ENCODE data around the gene BCAS3. TPM values are rescaled to one million over a fixed set of nuclear protein-coding genes. Genes with fewer than 3 reads are reported as not detected.

The BCAS3 gene
- total RNA-seq, 1 experiment from 2014 or later, result 26.3 TPM

GRCh38 chr17:61314368-61315078 is 636.9 kb downstream of the BCAS3 start:
- Histone ChIP-seq H3K27me3 (ENCODE audit: insufficient read depth, low read length) (no peaks in the 10 kb centered on the region), H4K20me1 (ENCODE audit: insufficient read depth) (no peaks in the 10 kb centered on the region), H3K9ac (ENCODE audit: low read length) (no peak overlapping the region), H3K4me2 (ENCODE audit: low read length) (no peak overlapping the region), H3K36me3 (ENCODE audit: control insufficient read depth in 1 of 2, insufficient read depth in 2 of 2, low read length in 2 of 2) (no peaks in the 10 kb centered on the region), H2AFZ (ENCODE audit: low read depth, low read length, poor library complexity, severe bottlenecking) (no peak overlapping the region), H3K4me1 (ENCODE audit: control insufficient read depth in 1 of 2, insufficient read depth in 2 of 2, low read length in 2 of 2) (no peaks in the 10 kb centered on the region), H3K79me2 (ENCODE audit: insufficient read depth, low read length) (no peaks in the 10 kb centered on the region), H3K4me3 (replicated peaks in 1 of 2; ENCODE audit: low read depth in 1 of 2, low read length in 2 of 2) (no peak overlapping the region), H3K9me3 (ENCODE audit: control insufficient read depth in 1 of 2, insufficient read depth in 1 of 2, low read depth in 1 of 2, low read length in 2 of 2) (no peaks in the 10 kb centered on the region), H3K9me2 (ENCODE audit: insufficient read depth) (no peaks in the 10 kb centered on the region), H3K27ac (ENCODE audit: low read depth, low read length) (no peak overlapping the region)
- 0 out of 6 replicates have a peak, but pooled peaks of 1 of the 3 experiments have one; percentile 8 for TF ChIP-seq CTCF (IDR thresholded peaks at IDR 0.05 in 2 of 3, conservative IDR thresholded peaks at IDR 0.05 in 1 of 3; ENCODE audit: borderline replicate concordance in 1 of 3, insufficient read depth in 1 of 3, low read depth in 2 of 3, low read length in 2 of 3)
- TF ChIP-seq FOSL1 (IDR thresholded peaks at IDR 0.05; ENCODE audit: low read depth), result no peak
- intact Hi-C loops (cut with micrococcal nuclease), result no loop called here
- ChIA-PET RAD21 (ENCODE audit: low non-redundant PET in 1 of 2, low total read pairs in 2 of 2, uncharacterized antibody in 2 of 2, unreplicated experiment in 2 of 2) (no interaction called here), CTCF (interaction anchor here (1.4 kb wide), 1 partner anchor 343 kb away, joined by 3 read pairs; no protein-coding TSS in a partner anchor), POLR2A (no interaction called here)
- no TSS peak for BruUV-seq (replicated peaks)
- DNase-seq (ENCODE audit: low read depth, low spot score), result no peak
- 0 out of 2 replicates have a peak, but pooled peaks have one; percentile 24 for ATAC-seq

GRCh38 chr17:61316633-61317032 is 639.0 kb downstream of the BCAS3 start:
- H3K9me3 ChIP-seq (ENCODE audit: control insufficient read depth in 1 of 2, insufficient read depth in 1 of 2, low read depth in 1 of 2, low read length in 2 of 2), result no peaks in the 10 kb centered on the region
- H3K4me2 ChIP-seq (ENCODE audit: low read length), result no peak overlapping the region
- no peak overlapping the region for H3K9ac ChIP-seq (ENCODE audit: low read length)
- DNase-seq (ENCODE audit: low read depth, low spot score) (no peak), ATAC-seq (no peak)
- H3K79me2 ChIP-seq (ENCODE audit: insufficient read depth, low read length), result no peaks in the 10 kb centered on the region
- CTCF ChIA-PET, result no interaction called here
- no TSS peak for BruUV-seq (replicated peaks)
- H3K36me3 ChIP-seq (ENCODE audit: control insufficient read depth in 1 of 2, insufficient read depth in 2 of 2, low read length in 2 of 2), result no peaks in the 10 kb centered on the region
- H3K27me3 ChIP-seq (ENCODE audit: insufficient read depth, low read length), result no peaks in the 10 kb centered on the region
- no peak overlapping the region for H3K27ac ChIP-seq (ENCODE audit: low read depth, low read length)
- no peaks in the 10 kb centered on the region for H3K9me2 ChIP-seq (ENCODE audit: insufficient read depth)
- H3K4me3 ChIP-seq (replicated peaks in 1 of 2; ENCODE audit: low read depth in 1 of 2, low read length in 2 of 2), result no peak overlapping the region
- POLR2A ChIA-PET, result no interaction called here
- H2AFZ ChIP-seq (ENCODE audit: low read depth, low read length, poor library complexity, severe bottlenecking), result no peak overlapping the region
- intact Hi-C loops (cut with micrococcal nuclease), result no loop called here
- no peak for TF ChIP-seq ELF1 (IDR thresholded peaks at IDR 0.05; ENCODE audit: borderline replicate concordance, low read depth)
- RAD21 ChIA-PET (ENCODE audit: low non-redundant PET in 1 of 2, low total read pairs in 2 of 2, uncharacterized antibody in 2 of 2, unreplicated experiment in 2 of 2), result no interaction called here
- H3K4me1 ChIP-seq (ENCODE audit: control insufficient read depth in 1 of 2, insufficient read depth in 2 of 2, low read length in 2 of 2), result no peaks in the 10 kb centered on the region
- no peaks in the 10 kb centered on the region for H4K20me1 ChIP-seq (ENCODE audit: insufficient read depth)

Data from HCT116 (cell line).